Measurements from ENCODE around the gene SETMAR. TPM values are rescaled to one million over a fixed set of nuclear protein-coding genes. Genes with fewer than 3 reads are reported as not detected.

The SETMAR gene
- total RNA-seq, 1 experiment from 2014 or later = 9.4 TPM

- H4K20me1 ChIP-seq (ENCODE audit: insufficient read depth) = no peaks in the 10 kb centered on the region
- no TSS peak for BruUV-seq (replicated peaks)
- no peak overlapping the region for H3K4me3 ChIP-seq (replicated peaks in 1 of 2; ENCODE audit: low read depth in 1 of 2, low read length in 2 of 2)
- intact Hi-C loops (cut with micrococcal nuclease) = no loop called here
- ChIA-PET CTCF (no interaction called here), RAD21 (ENCODE audit: low non-redundant PET in 1 of 2, low total read pairs in 2 of 2, uncharacterized antibody in 2 of 2, unreplicated experiment in 2 of 2) (no interaction called here), POLR2A (no interaction called here)
- H3K9me3 ChIP-seq (ENCODE audit: control insufficient read depth in 1 of 2, insufficient read depth in 1 of 2, low read depth in 1 of 2, low read length in 2 of 2) = no peaks in the 10 kb centered on the region
- no peak overlapping the region for H3K27ac ChIP-seq (ENCODE audit: low read depth, low read length)
- H2AFZ ChIP-seq (ENCODE audit: low read depth, low read length, poor library complexity, severe bottlenecking) = no peak overlapping the region
- ATAC-seq (no peak), DNase-seq (ENCODE audit: low read depth, low spot score) (no peak)
- H3K4me2 ChIP-seq (ENCODE audit: low read length) = no peak overlapping the region
- H3K9me2 ChIP-seq (ENCODE audit: insufficient read depth) = no peaks in the 10 kb centered on the region
- no peaks in the 10 kb centered on the region for H3K36me3 ChIP-seq (ENCODE audit: control insufficient read depth in 1 of 2, insufficient read depth in 2 of 2, low read length in 2 of 2)
- TF ChIP-seq ZNF274 (IDR thresholded peaks at IDR 0.05; ENCODE audit: low read depth, low read length) (no peak), REST (IDR thresholded peaks at IDR 0.05; ENCODE audit: low read depth) (no peak), ZFX (IDR thresholded peaks at IDR 0.05) (no peak), YY1 (IDR thresholded peaks at IDR 0.05; ENCODE audit: extremely low read depth, insufficient replicate concordance, low read depth, low read length) (no peak), TCF7L2 (IDR thresholded peaks at IDR 0.05; ENCODE audit: borderline replicate concordance, extremely low read depth, insufficient read depth, insufficient read length) (no peak), EGR1 (IDR thresholded peaks at IDR 0.05; ENCODE audit: low read depth) (no peak), CTCF (IDR thresholded peaks at IDR 0.05 in 2 of 3, conservative IDR thresholded peaks at IDR 0.05 in 1 of 3; ENCODE audit: borderline replicate concordance in 1 of 3, insufficient read depth in 1 of 3, low read depth in 2 of 3, low read length in 2 of 3) (no peak), SP1 (IDR thresholded peaks at IDR 0.05; ENCODE audit: low read depth) (no peak), RAD21 (IDR thresholded peaks at IDR 0.05; ENCODE audit: low read depth) (no peak), ELF1 (IDR thresholded peaks at IDR 0.05; ENCODE audit: borderline replicate concordance, low read depth) (no peak), CEBPB (IDR thresholded peaks at IDR 0.05; ENCODE audit: low read depth) (no peak), EZH2 (IDR thresholded peaks at IDR 0.05) (no peak)
- peaks cover 8% of the 10 kb centered on the region; the same call in 1 of the 2 replicates for H3K79me2 ChIP-seq (ENCODE audit: insufficient read depth, low read length)
- H3K9ac ChIP-seq (ENCODE audit: low read length) = no peak overlapping the region
- peaks cover 0 to 18% of the 10 kb centered on the region in 2 experiments; a peak in 1 of 4 replicates for H3K4me1 ChIP-seq (ENCODE audit: control insufficient read depth in 1 of 2, insufficient read depth in 2 of 2, low read length in 2 of 2)
- no peaks in the 10 kb centered on the region for H3K27me3 ChIP-seq (ENCODE audit: insufficient read depth, low read length)
Measured at GRCh38 chr3:4306860-4307259, 3.7 kb downstream of the SETMAR start.
